SK-N-SH (cell line): ENCODE results near the gene MYOM1. TPM values are rescaled to one million over a fixed set of nuclear protein-coding genes. Genes with fewer than 3 reads are reported as not detected.

Source experiments
- CTCF ChIA-PET: fragments of 300-600, 350-600 bp; formaldehyde crosslinking; extraction: SDS; loops from one replicate; lab custom pipeline; 2021; lab: Yijun Ruan, JAX
- POLR2A ChIA-PET: fragments of 350-600 bp; sonication (Branson Sonifier 250); formaldehyde crosslinking; extraction: SDS; loops from one replicate; lab custom pipeline; 2020; ENCODE audit warnings: antibody characterized with exemption, inconsistent platforms; lab: Yijun Ruan, JAX
- DNase-seq: peaks from one replicate; pipeline ENCODE4 v3.0.0; 2012
- H2AFZ ChIP-seq: fragments of 200-600 bp; sonication (generic); 2 replicates; pipeline ENCODE4 v1.8.1; 2016; ENCODE audit warnings: antibody characterized with exemption, mild to moderate bottlenecking, low read depth
- H3F3A ChIP-seq: fragments of 200-600 bp; sonication (generic); replicated peaks from 2 replicates; pipeline ENCODE3; 2016; ENCODE audit warnings: antibody characterized with exemption, mild to moderate bottlenecking; ENCODE audit not compliant: insufficient read depth
- H3K27ac ChIP-seq, 2 experiments: fragments of 200-500 bp in 1 of 2; fragments of 200-600 bp in 1 of 2; sonication (Bioruptor generic) in 1 of 2; sonication (generic), shearing (Covaris generic) in 1 of 2; 2 replicates each; pipeline versions ENCODE4 v1.5.1 to v1.6.1; 2014 to 2016; ENCODE audit warnings: low read depth in 2 of 2, inconsistent platforms in 1 of 2, low read length in 1 of 2, mild to moderate bottlenecking in 1 of 2, mixed read lengths in 1 of 2
- H3K27me3 ChIP-seq: fragments of 200-600 bp; sonication (generic), shearing (Covaris generic); 2 replicates; pipeline ENCODE4 v1.6.1; 2016; ENCODE audit warnings: mixed run types; ENCODE audit not compliant: insufficient read depth
- H3K36me3 ChIP-seq, 2 experiments: fragments of 200-500 bp in 1 of 2; fragments of 200-600 bp in 1 of 2; sonication (Bioruptor generic) in 1 of 2; sonication (generic) in 1 of 2; replicated peaks in 1 of 2; 2 replicates each; pipeline versions ENCODE3 to v1.5.1; 2014 to 2016; ENCODE audit warnings: low read length in 1 of 2, mild to moderate bottlenecking in 1 of 2; ENCODE audit not compliant: insufficient read depth in 2 of 2, control insufficient read depth in 1 of 2
- H3K4me1 ChIP-seq, 2 experiments: fragments of 200-500 bp in 1 of 2; fragments of 200-600 bp in 1 of 2; sonication (Bioruptor generic) in 1 of 2; sonication (generic), shearing (Covaris generic) in 1 of 2; 2 replicates each; pipeline versions ENCODE4 v1.5.1 to v1.6.1; 2014 to 2016; ENCODE audit warnings: low read depth in 1 of 2, low read length in 1 of 2, mixed run types in 1 of 2; ENCODE audit not compliant: insufficient read depth in 2 of 2, control insufficient read depth in 1 of 2
- H3K4me2 ChIP-seq: fragments of 200-600 bp; sonication (generic), shearing (Covaris generic); 2 replicates; pipeline ENCODE4 v1.6.1; 2017; ENCODE audit warnings: mixed run types
- H3K4me3 ChIP-seq, 2 experiments: fragments of 200-500 bp in 1 of 2; fragments of 200-600 bp in 1 of 2; sonication (Bioruptor generic) in 1 of 2; sonication (generic), shearing (Covaris generic) in 1 of 2; 2 replicates each; pipeline versions ENCODE4 v1.5.1 to v1.8.1; 2014 to 2016; ENCODE audit warnings: low read depth in 2 of 2, inconsistent platforms in 1 of 2, low read length in 1 of 2, mild to moderate bottlenecking in 1 of 2, mixed read lengths in 1 of 2, moderate library complexity in 1 of 2
- H3K79me2 ChIP-seq: fragments of 200-600 bp; sonication (generic); 2 replicates; pipeline ENCODE4 v1.8.1; 2017; ENCODE audit warnings: mild to moderate bottlenecking; ENCODE audit not compliant: insufficient read depth
- H3K9ac ChIP-seq: fragments of 200-600 bp; sonication (generic); 2 replicates; pipeline ENCODE4 v1.6.1; 2017; ENCODE audit warnings: mixed run types
- H3K9me2 ChIP-seq: fragments of 200-600 bp; sonication (generic); 2 replicates; pipeline ENCODE4 v1.6.1; 2017; ENCODE audit warnings: mixed run types
- H3K9me3 ChIP-seq: fragments of 200-600 bp; sonication (generic); 2 replicates; pipeline ENCODE4 v1.6.1; 2017; ENCODE audit warnings: mixed run types, mild to moderate bottlenecking, moderate library complexity
- H4K20me1 ChIP-seq: fragments of 200-600 bp; sonication (generic); 2 replicates; pipeline ENCODE4 v1.6.1; 2017; ENCODE audit warnings: mild to moderate bottlenecking, mixed run types; ENCODE audit not compliant: insufficient read depth
- CHD2 ChIP-seq: fragments of 150-350 bp; IDR thresholded peaks from 2 replicates; pipeline ENCODE4 v1.6.1; 2018; ENCODE audit warnings: low read length; ENCODE audit not compliant: partially characterized antibody
- EZH2phosphoT487 ChIP-seq: fragments of 200-600 bp; sonication (generic); IDR thresholded peaks from 2 replicates; pipeline ENCODE4 v1.6.1; 2017; ENCODE audit warnings: low read depth, mixed run types, mild to moderate bottlenecking, antibody characterized with exemption, moderate library complexity, borderline replicate concordance
- FOXM1 ChIP-seq: IDR thresholded peaks from 2 replicates; pipeline ENCODE4 v1.4.0; 2012; ENCODE audit warnings: low read depth, mild to moderate bottlenecking
- GABPA ChIP-seq: IDR thresholded peaks from 2 replicates; pipeline ENCODE4 v1.4.0; 2012; ENCODE audit warnings: low read depth, mild to moderate bottlenecking
- GATA2 ChIP-seq: sonication (generic); formaldehyde crosslinking; IDR thresholded peaks from 2 replicates; pipeline ENCODE4 v1.5.0; 2020; ENCODE audit warnings: mild to moderate bottlenecking, missing genetic modification reagents
- JUND ChIP-seq: IDR thresholded peaks from 2 replicates; pipeline ENCODE4 v1.4.0; 2012
- NFIC ChIP-seq: IDR thresholded peaks from 2 replicates; pipeline ENCODE4 v1.4.0; 2012; ENCODE audit warnings: borderline replicate concordance
- POLR2AphosphoS5 ChIP-seq: IDR thresholded peaks from 2 replicates; pipeline ENCODE4 v1.6.1; 2012; ENCODE audit warnings: low read depth, low read length
- RCOR1 ChIP-seq: fragments of 150-350 bp; IDR thresholded peaks from 2 replicates; pipeline ENCODE4 v1.6.1; 2017; ENCODE audit warnings: antibody characterized with exemption, low read length
- RFX5 ChIP-seq: IDR thresholded peaks from 2 replicates; pipeline ENCODE4 v1.6.1; 2012; ENCODE audit warnings: mild to moderate bottlenecking, improper control_type of control experiment, low read length
- SIN3A ChIP-seq: IDR thresholded peaks from 2 replicates; pipeline ENCODE4 v1.6.1; 2012; ENCODE audit warnings: low read depth, mild to moderate bottlenecking, low read length, moderate library complexity, borderline replicate concordance
- SMC3 ChIP-seq: IDR thresholded peaks from 2 replicates; pipeline ENCODE4 v1.6.1; 2012; ENCODE audit warnings: low read depth, low read length, improper control_type of control experiment
- TCF12 ChIP-seq: IDR thresholded peaks from 2 replicates; pipeline ENCODE4 v1.4.0; 2012
- TEAD4 ChIP-seq: IDR thresholded peaks from 2 replicates; pipeline ENCODE4 v1.4.0; 2012; ENCODE audit warnings: mild to moderate bottlenecking, borderline replicate concordance; ENCODE audit not compliant: insufficient read depth
- WGBS: methylation state at CpG from one replicate; pipeline ENCODE4 v1.1.6; 2017; ENCODE audit warnings: low lambda C conversion rate; 5-methylcytosine and 5-hydroxymethylcytosine counted together
- polyA plus RNA-seq, 3 experiments: library from polyadenylated mRNA; depleted of rRNA; stranded (reverse); fragments of >200 nt; gene quantifications; 2 replicates each; pipeline ENCODE4 v1.2.3, GENCODE V29; 2012
- TF ChIP-seq, protein P1 (sequence below): IDR thresholded peaks from 2 replicates; pipeline ENCODE4; 2012
- TF ChIP-seq, protein P2 (sequence below): IDR thresholded peaks from 2 replicates; pipeline ENCODE4 v1.4.0; 2012; ENCODE audit warnings: low read depth, borderline replicate concordance
- TF ChIP-seq, protein P3 (sequence below): fragments of 200-600 bp; sonication (generic); IDR thresholded peaks from 2 replicates; pipeline ENCODE4 v1.6.1; 2017; ENCODE audit warnings: antibody characterized with exemption, mild to moderate bottlenecking, moderate library complexity
- TF ChIP-seq, protein P4 (sequence below): IDR thresholded peaks from 2 replicates; pipeline ENCODE4 v1.4.0; 2012; ENCODE audit warnings: low read depth
- TF ChIP-seq, protein P5 (sequence below): fragments of 150-350 bp; IDR thresholded peaks from 2 replicates; pipeline ENCODE4 v1.6.1; 2016; ENCODE audit warnings: mild to moderate bottlenecking, low read depth, low read length

Gene MYOM1
- polyA plus RNA-seq, 1 of the 3 experiments (the other 2 are of a cell fraction), result 0.07 TPM

DNA sequence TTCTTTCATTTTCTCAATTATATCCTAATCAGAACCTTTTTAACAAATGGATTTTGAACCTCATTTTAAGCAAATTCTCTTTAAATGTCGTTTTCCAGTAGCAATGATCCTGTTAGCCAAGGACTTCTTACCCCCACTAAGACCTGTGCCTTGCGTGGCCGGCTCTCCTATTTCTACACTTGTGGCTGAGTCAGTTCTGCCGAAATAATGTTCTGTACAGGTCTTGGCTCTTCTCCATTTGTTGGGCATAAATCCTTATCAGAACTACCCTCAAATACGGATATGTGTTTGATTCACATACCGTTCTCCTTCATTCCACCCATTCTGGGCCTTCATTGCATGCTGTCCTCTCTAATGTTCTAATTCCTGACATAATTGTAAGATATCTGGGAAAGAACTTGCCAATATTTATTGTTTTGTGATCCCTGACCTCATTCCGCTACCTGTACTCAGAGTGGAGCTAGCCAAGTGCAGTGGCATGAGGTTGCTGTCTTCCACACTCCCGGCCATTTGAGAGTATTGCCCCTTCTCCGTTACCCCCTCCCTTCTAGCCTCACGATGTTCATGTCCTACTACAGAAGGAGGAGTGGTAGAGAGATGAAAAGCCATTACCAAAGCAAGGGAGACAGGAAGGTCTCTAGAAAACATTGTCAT lies 78.7 kb downstream of the MYOM1 start:
- H3K9ac ChIP-seq, result no peak overlapping the region
- no peaks in the 10 kb centered on the region for H3K4me1 ChIP-seq
- no peak overlapping the region for H3K4me2 ChIP-seq
- H3K79me2 ChIP-seq, result no peaks in the 10 kb centered on the region
- ChIA-PET POLR2A (no interaction called here), CTCF (interaction anchor here (3.7 kb wide), 1 partner anchor 11 kb away, joined by 10 read pairs; no protein-coding TSS in a partner anchor)
- H3K27me3 ChIP-seq, result no peaks in the 10 kb centered on the region
- no peak overlapping the region for H3K27ac ChIP-seq
- no peak overlapping the region for H2AFZ ChIP-seq
- no peaks in the 10 kb centered on the region for H3K9me2 ChIP-seq
- no peak overlapping the region for H3K4me3 ChIP-seq
- no peaks in the 10 kb centered on the region for H3F3A ChIP-seq
- H3K9me3 ChIP-seq, result peaks cover 8% of the 10 kb centered on the region; the same call in 1 of the 2 replicates
- H4K20me1 ChIP-seq, result no peaks in the 10 kb centered on the region
- no peaks in the 10 kb centered on the region for H3K36me3 ChIP-seq
- WGBS, result 70% methylated on average over 10 of the region's 10 CpGs
- TF ChIP-seq SIN3A (no peak), SMC3 (no peak), NFIC (no peak), TCF12 (no peak), GABPA (no peak), RCOR1 (no peak), JUND (no peak), TEAD4 (no peak), POLR2AphosphoS5 (no peak), EZH2phosphoT487 (no peak), GATA2 (CRISPR knock-in tag) (no peak), FOXM1 (no peak), CHD2 (no peak), RFX5 (no peak)
- TF ChIP-seq, protein P1, sequence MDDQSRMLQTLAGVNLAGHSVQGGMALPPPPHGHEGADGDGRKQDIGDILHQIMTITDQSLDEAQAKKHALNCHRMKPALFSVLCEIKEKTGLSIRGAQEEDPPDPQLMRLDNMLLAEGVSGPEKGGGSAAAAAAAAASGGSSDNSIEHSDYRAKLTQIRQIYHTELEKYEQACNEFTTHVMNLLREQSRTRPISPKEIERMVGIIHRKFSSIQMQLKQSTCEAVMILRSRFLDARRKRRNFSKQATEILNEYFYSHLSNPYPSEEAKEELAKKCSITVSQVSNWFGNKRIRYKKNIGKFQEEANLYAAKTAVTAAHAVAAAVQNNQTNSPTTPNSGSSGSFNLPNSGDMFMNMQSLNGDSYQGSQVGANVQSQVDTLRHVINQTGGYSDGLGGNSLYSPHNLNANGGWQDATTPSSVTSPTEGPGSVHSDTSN, result no peak
- TF ChIP-seq, protein P2, sequence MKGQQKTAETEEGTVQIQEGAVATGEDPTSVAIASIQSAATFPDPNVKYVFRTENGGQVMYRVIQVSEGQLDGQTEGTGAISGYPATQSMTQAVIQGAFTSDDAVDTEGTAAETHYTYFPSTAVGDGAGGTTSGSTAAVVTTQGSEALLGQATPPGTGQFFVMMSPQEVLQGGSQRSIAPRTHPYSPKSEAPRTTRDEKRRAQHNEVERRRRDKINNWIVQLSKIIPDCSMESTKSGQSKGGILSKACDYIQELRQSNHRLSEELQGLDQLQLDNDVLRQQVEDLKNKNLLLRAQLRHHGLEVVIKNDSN, result no peak
- TF ChIP-seq, protein P3, sequence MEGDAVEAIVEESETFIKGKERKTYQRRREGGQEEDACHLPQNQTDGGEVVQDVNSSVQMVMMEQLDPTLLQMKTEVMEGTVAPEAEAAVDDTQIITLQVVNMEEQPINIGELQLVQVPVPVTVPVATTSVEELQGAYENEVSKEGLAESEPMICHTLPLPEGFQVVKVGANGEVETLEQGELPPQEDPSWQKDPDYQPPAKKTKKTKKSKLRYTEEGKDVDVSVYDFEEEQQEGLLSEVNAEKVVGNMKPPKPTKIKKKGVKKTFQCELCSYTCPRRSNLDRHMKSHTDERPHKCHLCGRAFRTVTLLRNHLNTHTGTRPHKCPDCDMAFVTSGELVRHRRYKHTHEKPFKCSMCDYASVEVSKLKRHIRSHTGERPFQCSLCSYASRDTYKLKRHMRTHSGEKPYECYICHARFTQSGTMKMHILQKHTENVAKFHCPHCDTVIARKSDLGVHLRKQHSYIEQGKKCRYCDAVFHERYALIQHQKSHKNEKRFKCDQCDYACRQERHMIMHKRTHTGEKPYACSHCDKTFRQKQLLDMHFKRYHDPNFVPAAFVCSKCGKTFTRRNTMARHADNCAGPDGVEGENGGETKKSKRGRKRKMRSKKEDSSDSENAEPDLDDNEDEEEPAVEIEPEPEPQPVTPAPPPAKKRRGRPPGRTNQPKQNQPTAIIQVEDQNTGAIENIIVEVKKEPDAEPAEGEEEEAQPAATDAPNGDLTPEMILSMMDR, result no peak
- TF ChIP-seq, protein P4, sequence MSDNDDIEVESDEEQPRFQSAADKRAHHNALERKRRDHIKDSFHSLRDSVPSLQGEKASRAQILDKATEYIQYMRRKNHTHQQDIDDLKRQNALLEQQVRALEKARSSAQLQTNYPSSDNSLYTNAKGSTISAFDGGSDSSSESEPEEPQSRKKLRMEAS, result no peak
- TF ChIP-seq, protein P5, sequence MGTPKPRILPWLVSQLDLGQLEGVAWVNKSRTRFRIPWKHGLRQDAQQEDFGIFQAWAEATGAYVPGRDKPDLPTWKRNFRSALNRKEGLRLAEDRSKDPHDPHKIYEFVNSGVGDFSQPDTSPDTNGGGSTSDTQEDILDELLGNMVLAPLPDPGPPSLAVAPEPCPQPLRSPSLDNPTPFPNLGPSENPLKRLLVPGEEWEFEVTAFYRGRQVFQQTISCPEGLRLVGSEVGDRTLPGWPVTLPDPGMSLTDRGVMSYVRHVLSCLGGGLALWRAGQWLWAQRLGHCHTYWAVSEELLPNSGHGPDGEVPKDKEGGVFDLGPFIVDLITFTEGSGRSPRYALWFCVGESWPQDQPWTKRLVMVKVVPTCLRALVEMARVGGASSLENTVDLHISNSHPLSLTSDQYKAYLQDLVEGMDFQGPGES, result no peak
- no peak for DNase-seq
